ENCODE results near the gene RYR1. TPM values are rescaled to one million over a fixed set of nuclear protein-coding genes. Genes with fewer than 3 reads are reported as not detected.

RYR1 gene
- polyA plus RNA-seq, 1 of the 3 experiments (the other 2 are of a cell fraction): under 0.01 TPM

DNA sequence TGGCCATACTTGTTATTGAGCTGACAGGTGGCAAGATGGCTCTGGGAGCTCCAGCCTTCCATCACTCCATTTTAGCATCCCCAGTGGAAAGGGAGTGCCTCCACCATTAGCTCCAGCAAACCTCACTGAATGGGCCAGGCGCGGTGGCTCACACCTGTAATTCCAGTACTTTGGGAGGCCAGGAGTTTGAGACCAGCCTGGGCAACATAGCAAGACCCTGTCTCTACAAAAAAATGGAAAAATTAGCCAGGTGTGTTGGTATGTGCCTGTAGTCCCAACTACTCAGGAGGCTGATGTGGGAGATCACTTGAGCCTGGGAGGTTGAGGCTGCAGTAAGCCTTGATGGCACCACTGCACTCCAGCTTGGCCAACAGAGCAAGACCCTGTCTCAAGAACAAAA is 98.0 kb downstream of the RYR1 start:
- no peak for TF ChIP-seq FOXJ3 (CRISPR knock-in tag; IDR thresholded peaks at IDR 0.05)
- TF ChIP-seq PBX3 (IDR thresholded peaks at IDR 0.05): no peak
- TF ChIP-seq TEAD4 (IDR thresholded peaks at IDR 0.05; ENCODE audit: borderline replicate concordance, insufficient read depth): no peak
- TF ChIP-seq RXRA (IDR thresholded peaks at IDR 0.05; ENCODE audit: borderline replicate concordance, low read depth): no peak
- TF ChIP-seq CHD2 (IDR thresholded peaks at IDR 0.05; ENCODE audit: low read length, partially characterized antibody): no peak
- no peak for TF ChIP-seq NFIC (IDR thresholded peaks at IDR 0.05; ENCODE audit: borderline replicate concordance)
- no peak for TF ChIP-seq IRF3 (IDR thresholded peaks at IDR 0.05; ENCODE audit: low read depth, low read length)
- TF ChIP-seq, protein P1, sequence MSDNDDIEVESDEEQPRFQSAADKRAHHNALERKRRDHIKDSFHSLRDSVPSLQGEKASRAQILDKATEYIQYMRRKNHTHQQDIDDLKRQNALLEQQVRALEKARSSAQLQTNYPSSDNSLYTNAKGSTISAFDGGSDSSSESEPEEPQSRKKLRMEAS (IDR thresholded peaks at IDR 0.05; ENCODE audit: low read depth): no peak
- no peak for TF ChIP-seq MXI1 (IDR thresholded peaks at IDR 0.05; ENCODE audit: low read depth, low read length)
- DNase-seq: no peak
- no peak overlapping the region for H3K4me2 ChIP-seq
- H3F3A ChIP-seq (replicated peaks; ENCODE audit: insufficient read depth): no peaks in the 10 kb centered on the region
- H3K27me3 ChIP-seq (ENCODE audit: insufficient read depth): no peaks in the 10 kb centered on the region; the same call in 1 of the 2 replicates
- H4K20me1 ChIP-seq (ENCODE audit: insufficient read depth): no peaks in the 10 kb centered on the region
- H3K4me3 ChIP-seq (ENCODE audit: low read depth in 2 of 2, low read length in 1 of 2): no peak overlapping the region
- H3K4me1 ChIP-seq (ENCODE audit: control insufficient read depth in 1 of 2, insufficient read depth in 2 of 2, low read depth in 1 of 2, low read length in 1 of 2): no peaks in the 10 kb centered on the region
- H3K9me3 ChIP-seq: no peaks in the 10 kb centered on the region; the same call in 1 of the 2 replicates
- H3K9me2 ChIP-seq: no peaks in the 10 kb centered on the region
- POLR2A ChIA-PET: no interaction called here
- WGBS (ENCODE audit: low lambda C conversion rate): 100% methylated on average over 2 of the region's 2 CpGs
- H2AFZ ChIP-seq (ENCODE audit: low read depth): no peak overlapping the region
- CTCF ChIA-PET: interaction anchor here (0.8 to 2.8 kb wide), 4 partner anchors 14 to 128 kb away, joined by 3 to 9 read pairs (median 7); partner anchors contain the start of gene FAM98C
- no peaks in the 10 kb centered on the region for H3K79me2 ChIP-seq (ENCODE audit: insufficient read depth)
- H3K36me3 ChIP-seq (replicated peaks in 1 of 2; ENCODE audit: control insufficient read depth in 1 of 2, insufficient read depth in 2 of 2, low read length in 1 of 2): no peaks in the 10 kb centered on the region
- H3K27ac ChIP-seq (ENCODE audit: low read depth in 2 of 2, low read length in 1 of 2): no peak overlapping the region
- H3K9ac ChIP-seq: no peak overlapping the region

DNA sequence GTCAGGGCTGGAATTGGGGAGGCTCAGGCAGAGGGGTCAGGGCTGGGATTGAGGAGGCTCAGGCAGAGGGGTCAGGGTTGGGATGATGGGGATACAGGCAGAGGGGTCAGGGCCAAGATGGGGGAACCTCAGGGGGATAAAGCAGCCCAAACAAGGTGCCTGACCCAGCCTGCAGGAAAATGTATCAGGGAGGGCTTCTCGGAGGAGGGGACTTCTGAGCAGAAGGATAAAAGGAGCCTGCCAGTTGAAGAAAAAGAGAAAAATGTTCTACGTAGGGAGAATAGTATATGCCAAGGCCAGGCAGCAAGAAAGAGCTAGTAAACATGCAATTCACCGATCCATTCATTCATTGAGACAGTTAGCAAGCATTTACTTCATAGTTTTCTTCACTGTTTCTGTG is 99.4 kb downstream of the RYR1 start:
- Histone ChIP-seq H3K4me3 (ENCODE audit: low read depth in 2 of 2, low read length in 1 of 2) (no peak overlapping the region), H3K9me3 (no peaks in the 10 kb centered on the region; the same call in 1 of the 2 replicates), H3K4me2 (no peak overlapping the region), H3K27me3 (ENCODE audit: insufficient read depth) (no peaks in the 10 kb centered on the region; the same call in 1 of the 2 replicates), H3K27ac (ENCODE audit: low read depth in 2 of 2, low read length in 1 of 2) (no peak overlapping the region), H3K79me2 (ENCODE audit: insufficient read depth) (no peaks in the 10 kb centered on the region), H3F3A (replicated peaks; ENCODE audit: insufficient read depth) (no peaks in the 10 kb centered on the region), H3K36me3 (replicated peaks in 1 of 2; ENCODE audit: control insufficient read depth in 1 of 2, insufficient read depth in 2 of 2, low read length in 1 of 2) (no peaks in the 10 kb centered on the region), H2AFZ (ENCODE audit: low read depth) (no peak overlapping the region), H3K9ac (no peak overlapping the region), H4K20me1 (ENCODE audit: insufficient read depth) (no peaks in the 10 kb centered on the region), H3K9me2 (no peaks in the 10 kb centered on the region), H3K4me1 (ENCODE audit: control insufficient read depth in 1 of 2, insufficient read depth in 2 of 2, low read depth in 1 of 2, low read length in 1 of 2) (no peaks in the 10 kb centered on the region)
- POLR2A ChIA-PET: no interaction called here
- no peak for DNase-seq
- CTCF ChIA-PET: interaction anchor here (0.7 to 2.2 kb wide), 4 partner anchors 12 to 161 kb away, joined by 3 to 8 read pairs (median 3); no protein-coding TSS in a partner anchor
- WGBS (ENCODE audit: low lambda C conversion rate): 40% methylated on average over 3 of the region's 3 CpGs
- TF ChIP-seq FOXM1 (IDR thresholded peaks at IDR 0.05; ENCODE audit: low read depth): no peak
- TF ChIP-seq, protein P1 (IDR thresholded peaks at IDR 0.05; ENCODE audit: low read depth): no peak
- TF ChIP-seq EZH2phosphoT487 (IDR thresholded peaks at IDR 0.05; ENCODE audit: borderline replicate concordance, low read depth): no peak
- no peak for TF ChIP-seq TEAD4 (IDR thresholded peaks at IDR 0.05; ENCODE audit: borderline replicate concordance, insufficient read depth)
- no peak for TF ChIP-seq GABPA (IDR thresholded peaks at IDR 0.05; ENCODE audit: low read depth)
- TF ChIP-seq ZBTB33 (IDR thresholded peaks at IDR 0.05; ENCODE audit: borderline replicate concordance, low read depth): no peak
- TF ChIP-seq RFX5 (IDR thresholded peaks at IDR 0.05; ENCODE audit: low read length): no peak
- TF ChIP-seq, protein P2, sequence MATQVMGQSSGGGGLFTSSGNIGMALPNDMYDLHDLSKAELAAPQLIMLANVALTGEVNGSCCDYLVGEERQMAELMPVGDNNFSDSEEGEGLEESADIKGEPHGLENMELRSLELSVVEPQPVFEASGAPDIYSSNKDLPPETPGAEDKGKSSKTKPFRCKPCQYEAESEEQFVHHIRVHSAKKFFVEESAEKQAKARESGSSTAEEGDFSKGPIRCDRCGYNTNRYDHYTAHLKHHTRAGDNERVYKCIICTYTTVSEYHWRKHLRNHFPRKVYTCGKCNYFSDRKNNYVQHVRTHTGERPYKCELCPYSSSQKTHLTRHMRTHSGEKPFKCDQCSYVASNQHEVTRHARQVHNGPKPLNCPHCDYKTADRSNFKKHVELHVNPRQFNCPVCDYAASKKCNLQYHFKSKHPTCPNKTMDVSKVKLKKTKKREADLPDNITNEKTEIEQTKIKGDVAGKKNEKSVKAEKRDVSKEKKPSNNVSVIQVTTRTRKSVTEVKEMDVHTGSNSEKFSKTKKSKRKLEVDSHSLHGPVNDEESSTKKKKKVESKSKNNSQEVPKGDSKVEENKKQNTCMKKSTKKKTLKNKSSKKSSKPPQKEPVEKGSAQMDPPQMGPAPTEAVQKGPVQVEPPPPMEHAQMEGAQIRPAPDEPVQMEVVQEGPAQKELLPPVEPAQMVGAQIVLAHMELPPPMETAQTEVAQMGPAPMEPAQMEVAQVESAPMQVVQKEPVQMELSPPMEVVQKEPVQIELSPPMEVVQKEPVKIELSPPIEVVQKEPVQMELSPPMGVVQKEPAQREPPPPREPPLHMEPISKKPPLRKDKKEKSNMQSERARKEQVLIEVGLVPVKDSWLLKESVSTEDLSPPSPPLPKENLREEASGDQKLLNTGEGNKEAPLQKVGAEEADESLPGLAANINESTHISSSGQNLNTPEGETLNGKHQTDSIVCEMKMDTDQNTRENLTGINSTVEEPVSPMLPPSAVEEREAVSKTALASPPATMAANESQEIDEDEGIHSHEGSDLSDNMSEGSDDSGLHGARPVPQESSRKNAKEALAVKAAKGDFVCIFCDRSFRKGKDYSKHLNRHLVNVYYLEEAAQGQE (IDR thresholded peaks at IDR 0.05; ENCODE audit: low read depth, low read length): no peak
- TF ChIP-seq TAF1 (IDR thresholded peaks at IDR 0.05; ENCODE audit: borderline replicate concordance, low read depth, low read length): no peak
- no peak for TF ChIP-seq RCOR1 (IDR thresholded peaks at IDR 0.05; ENCODE audit: low read length)
- TF ChIP-seq SIN3A (IDR thresholded peaks at IDR 0.05; ENCODE audit: borderline replicate concordance, low read depth, low read length): no peak
- no peak for TF ChIP-seq SMC3 (IDR thresholded peaks at IDR 0.05; ENCODE audit: low read depth, low read length)

Measured in SK-N-SH (cell line).